Endodermal cell (in vitro differentiated cells): ENCODE results near the gene P2RX1. TPM values are rescaled to one million over a fixed set of nuclear protein-coding genes. Genes with fewer than 3 reads are reported as not detected.

Source experiments
- DNase-seq: peaks from one replicate; pipeline ENCODE4 v3.0.0-alpha.2; 2017
- H3K27ac ChIP-seq: 2 replicates; pipeline ENCODE4 v1.5.1; 2013; ENCODE audit warnings: mild to moderate bottlenecking, low read depth, low read length, moderate library complexity
- H3K27me3 ChIP-seq: 2 replicates; pipeline ENCODE4 v1.6.1; 2013; ENCODE audit warnings: mild to moderate bottlenecking, low read length, moderate library complexity; ENCODE audit not compliant: insufficient read depth, control insufficient read depth, poor library complexity, severe bottlenecking
- H3K36me3 ChIP-seq: 2 replicates; pipeline ENCODE4 v1.7.0; 2013; ENCODE audit warnings: mild to moderate bottlenecking, low read length, moderate library complexity; ENCODE audit not compliant: control insufficient read depth, insufficient read depth
- H3K4me1 ChIP-seq: one replicate; pipeline ENCODE4 v1.7.0; 2013; ENCODE audit warnings: low read length; ENCODE audit not compliant: control insufficient read depth, insufficient read depth
- H3K4me3 ChIP-seq: 2 replicates; pipeline ENCODE4 v1.5.1; 2013; ENCODE audit warnings: mild to moderate bottlenecking, low read length, moderate library complexity
- H3K9ac ChIP-seq: 2 replicates; pipeline ENCODE4 v1.6.1; 2013; ENCODE audit warnings: mild to moderate bottlenecking, low read length, moderate library complexity; ENCODE audit not compliant: poor library complexity, severe bottlenecking; ENCODE audit errors: extremely low read depth
- H3K9me3 ChIP-seq: 2 replicates; pipeline ENCODE4 v1.6.1; 2013; ENCODE audit warnings: mild to moderate bottlenecking, low read length, moderate library complexity; ENCODE audit not compliant: control insufficient read depth
- H3K27ac Mint-ChIP-seq: 2 replicates; pipeline ENCODE4 v1.8.0; 2020; ENCODE audit warnings: mixed read lengths
- H3K27me3 Mint-ChIP-seq: 2 replicates; pipeline ENCODE4 v1.8.0; 2021; ENCODE audit warnings: mild to moderate bottlenecking, mixed read lengths; ENCODE audit not compliant: insufficient read depth
- H3K36me3 Mint-ChIP-seq: 2 replicates; pipeline ENCODE4 v1.8.0; 2020; ENCODE audit warnings: low read depth, mixed read lengths
- H3K4me1 Mint-ChIP-seq: 2 replicates; pipeline ENCODE4 v1.8.0; 2020; ENCODE audit warnings: mixed read lengths
- H3K4me3 Mint-ChIP-seq: 2 replicates; pipeline ENCODE4 v1.8.0; 2020; ENCODE audit warnings: mild to moderate bottlenecking, moderate library complexity, mixed read lengths
- H3K9me3 Mint-ChIP-seq: 2 replicates; pipeline ENCODE4 v1.8.0; 2020; ENCODE audit warnings: mild to moderate bottlenecking, mixed read lengths
- CTCF ChIP-seq: fragments of 200-600 bp; sonication (generic); conservative IDR thresholded peaks from 2 replicates; pipeline ENCODE4 v1.5.0; 2021; ENCODE audit warnings: antibody characterized with exemption, mild to moderate bottlenecking
- WGBS, 2 experiments: methylation state at CpG; one replicate each; pipeline versions ENCODE4 v1.1.5 to v1.1.7; 2013; ENCODE audit warnings: missing lambda C conversion rate in 2 of 2, mixed read lengths in 1 of 2; ENCODE audit not compliant: insufficient coverage in 1 of 2, insufficient read length in 1 of 2; 5-methylcytosine and 5-hydroxymethylcytosine counted together
- total RNA-seq, 2 donors: library from RNA; stranded (reverse); fragmentation: NEBNext Ultra II Directional in 1 of 2; extraction: Animal tissue kit (Norgen Biotek cat#: 25700) in 1 of 2; gene quantifications; 2 replicates in 1 of 2; 3 replicates in 1 of 2; pipeline ENCODE4 v1.2.1, GENCODE V29; 2021

Gene P2RX1
- total RNA-seq, 2 donors from 2014 or later = not detected

GRCh38 chr17:3847165-3847670 is 69.0 kb downstream of the P2RX1 start:
- H3K4me1 Mint-ChIP-seq = peaks cover 10% of the 10 kb centered on the region
- no peak overlapping the region for H3K27ac Mint-ChIP-seq

More at GRCh38 chr17:3847165-3847670, 69.0 kb downstream of the P2RX1 start:
- Mint-ChIP-seq H3K36me3 (peaks cover 18% of the 10 kb centered on the region), H3K9me3 (no peaks in the 10 kb centered on the region), H3K27me3 (peaks cover 14% of the 10 kb centered on the region), H3K4me3 (no peak overlapping the region)
- TF ChIP-seq CTCF = no peak
- no peaks in the 10 kb centered on the region for H3K9me3 ChIP-seq
- no peak overlapping the region for H3K9ac ChIP-seq
- peaks cover 18% of the 10 kb centered on the region for H3K36me3 ChIP-seq
- H3K27ac ChIP-seq = no peak overlapping the region
- WGBS, 2 experiments = 95 to 100% methylated on average over 3 to 9 of the region's 9 CpGs
- peaks cover 5% of the 10 kb centered on the region for H3K4me1 ChIP-seq
- H3K27me3 ChIP-seq = no peaks in the 10 kb centered on the region
- no peak overlapping the region for H3K4me3 ChIP-seq
- no peak for DNase-seq

Other genes with a start within 250 kb of the P2RX1 start
- 10 to 100 TPM; 69.6 to 86.8 TPM for gene TAX1BP3, start 247.9 kb downstream of the P2RX1 start, total RNA-seq
- gene EMC6, start 247.7 kb downstream of the P2RX1 start, total RNA-seq = 10 to 100 TPM; 59.4 to 69.5 TPM
- under 1 TPM; 0.46 to 0.57 TPM for gene P2RX5, start 220.3 kb downstream of the P2RX1 start, total RNA-seq
- 10 to 100 TPM; 14.7 to 24.6 TPM for gene HASPIN, start 192.6 kb downstream of the P2RX1 start, total RNA-seq
- 10 to 100 TPM; 21.8 to 34.3 TPM for gene ITGAE, start 115.3 kb downstream of the P2RX1 start, total RNA-seq
- gene NCBP3, start 70.2 kb downstream of the P2RX1 start, total RNA-seq = 10 to 100 TPM; 74.5 to 75.9 TPM
- 1 to 10 TPM; 3.8 to 6.3 TPM for gene CAMKK1, start 23.4 kb downstream of the P2RX1 start, total RNA-seq
- 1 to 10 TPM; 1.4 to 3.7 TPM for gene ATP2A3, start 48.0 kb upstream of the P2RX1 start, total RNA-seq
- 10 to 100 TPM; 21.5 to 29.4 TPM for gene ZZEF1, start 226.6 kb upstream of the P2RX1 start, total RNA-seq
- gene CYB5D2, start 226.7 kb upstream of the P2RX1 start, total RNA-seq = 1 to 10 TPM; 6.7 to 6.8 TPM